Epithelial cell of esophagus (primary cell): ENCODE measurements around the gene SSTR1.
"Not testable (repeated sequence)": the region's sequence is repeated elsewhere in the genome, so short reads cannot be mapped to it uniquely, and the experiment has no call there.

Experiments
- DNase-seq: peaks from one replicate; pipeline ENCODE4 v3.0.0; 2010; ENCODE audit warnings: low read depth
- H3K4me3 ChIP-seq: 2 replicates; pipeline ENCODE4 v1.5.1; 2011; ENCODE audit warnings: mild to moderate bottlenecking, low read length, control low read depth
- TF ChIP-seq, protein P1 (sequence below): IDR thresholded peaks from 2 replicates; pipeline ENCODE4 v1.5.1; 2011; ENCODE audit warnings: low read depth, mild to moderate bottlenecking, low read length, control low read depth, inconsistent platforms; ENCODE audit not compliant: insufficient read depth; ENCODE audit errors: missing control alignments

SSTR1 gene

DNA sequence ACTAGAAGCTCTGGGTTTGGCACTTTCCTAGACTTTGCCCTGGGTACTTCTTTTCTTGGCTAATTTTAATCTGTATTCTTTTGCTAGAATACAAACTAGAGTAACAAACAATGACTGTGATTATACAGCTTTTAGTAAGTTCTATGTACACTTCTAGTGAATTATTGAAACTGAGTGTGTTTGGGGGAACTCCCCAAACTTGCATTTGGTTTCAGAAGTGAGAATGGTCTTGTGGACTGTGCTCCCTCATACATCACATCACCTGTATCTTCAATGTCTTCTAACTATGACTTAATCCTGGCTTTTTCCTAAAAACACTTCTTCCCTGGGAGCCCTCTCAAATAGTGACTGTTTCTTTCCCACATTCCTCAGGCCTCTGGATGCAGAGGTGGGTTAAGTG lies 23.6 kb upstream of the SSTR1 start:
- TF ChIP-seq, protein P1, sequence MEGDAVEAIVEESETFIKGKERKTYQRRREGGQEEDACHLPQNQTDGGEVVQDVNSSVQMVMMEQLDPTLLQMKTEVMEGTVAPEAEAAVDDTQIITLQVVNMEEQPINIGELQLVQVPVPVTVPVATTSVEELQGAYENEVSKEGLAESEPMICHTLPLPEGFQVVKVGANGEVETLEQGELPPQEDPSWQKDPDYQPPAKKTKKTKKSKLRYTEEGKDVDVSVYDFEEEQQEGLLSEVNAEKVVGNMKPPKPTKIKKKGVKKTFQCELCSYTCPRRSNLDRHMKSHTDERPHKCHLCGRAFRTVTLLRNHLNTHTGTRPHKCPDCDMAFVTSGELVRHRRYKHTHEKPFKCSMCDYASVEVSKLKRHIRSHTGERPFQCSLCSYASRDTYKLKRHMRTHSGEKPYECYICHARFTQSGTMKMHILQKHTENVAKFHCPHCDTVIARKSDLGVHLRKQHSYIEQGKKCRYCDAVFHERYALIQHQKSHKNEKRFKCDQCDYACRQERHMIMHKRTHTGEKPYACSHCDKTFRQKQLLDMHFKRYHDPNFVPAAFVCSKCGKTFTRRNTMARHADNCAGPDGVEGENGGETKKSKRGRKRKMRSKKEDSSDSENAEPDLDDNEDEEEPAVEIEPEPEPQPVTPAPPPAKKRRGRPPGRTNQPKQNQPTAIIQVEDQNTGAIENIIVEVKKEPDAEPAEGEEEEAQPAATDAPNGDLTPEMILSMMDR: no peak
- H3K4me3 ChIP-seq: no peak overlapping the region
- DNase-seq: no peak

DNA sequence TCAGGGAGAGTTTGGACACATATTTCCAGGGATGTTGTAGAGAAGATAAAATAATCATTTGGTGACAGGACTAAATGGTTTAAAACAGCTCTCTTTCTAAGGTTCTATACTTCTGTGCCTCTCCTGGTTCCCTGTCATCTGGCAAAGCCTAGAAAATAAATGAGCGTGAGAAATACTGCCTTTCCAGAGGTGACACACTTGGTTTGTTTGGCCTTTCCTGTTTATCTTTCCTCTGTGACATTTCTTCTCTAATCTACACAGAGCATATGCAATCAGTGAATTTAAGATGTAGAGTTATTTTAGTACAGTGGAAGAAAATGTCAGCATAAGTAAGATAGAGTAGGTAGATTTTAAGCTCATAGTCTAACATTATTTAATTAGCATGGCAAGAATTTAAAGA lies 22.0 kb upstream of the SSTR1 start:
- no peak for DNase-seq
- no peak overlapping the region for H3K4me3 ChIP-seq
- TF ChIP-seq, protein P1: no peak

DNA sequence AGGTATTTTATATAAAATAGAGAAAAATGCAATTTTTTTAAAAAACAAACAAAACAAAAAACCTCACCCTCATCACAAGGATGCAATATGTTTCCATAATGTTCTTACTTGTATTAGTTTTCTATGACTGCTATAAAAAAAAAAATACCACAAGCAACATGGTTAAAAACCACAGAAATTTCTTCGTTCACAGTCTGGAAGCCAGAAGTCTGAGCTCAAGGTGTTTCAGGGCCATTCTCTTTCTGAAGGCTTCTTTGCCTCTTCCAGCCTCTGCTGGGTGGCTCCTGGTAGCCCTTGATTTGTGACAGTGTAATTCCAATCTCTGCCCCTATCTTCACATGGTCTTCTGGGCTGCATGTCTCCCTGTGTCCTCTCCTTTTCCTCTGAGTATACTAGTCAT lies 21.5 kb upstream of the SSTR1 start:
- TF ChIP-seq, protein P1: no peak
- H3K4me3 ChIP-seq: no peak overlapping the region
- DNase-seq: no peak

DNA sequence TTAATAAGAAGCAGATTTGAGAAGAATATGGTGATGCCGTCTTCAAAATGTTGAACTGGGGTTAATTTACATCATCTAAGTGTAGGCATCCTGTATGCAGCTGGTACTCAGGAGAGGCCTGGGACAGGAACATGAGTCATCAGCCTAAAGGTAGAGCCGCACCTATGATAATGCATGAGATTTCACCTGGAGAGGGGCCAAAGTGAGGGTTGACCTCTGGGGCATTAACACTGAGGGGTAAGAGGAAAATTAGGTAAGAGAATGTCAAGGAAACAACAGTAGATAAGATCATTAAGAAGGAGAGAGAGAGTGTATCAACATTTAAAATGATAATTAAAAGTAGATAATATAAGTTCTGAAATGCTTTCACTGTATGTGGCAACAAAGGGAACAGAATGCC lies 20.2 kb upstream of the SSTR1 start:
- DNase-seq: peak; percentile 7
- no peak overlapping the region for H3K4me3 ChIP-seq
- TF ChIP-seq, protein P1: no peak

DNA sequence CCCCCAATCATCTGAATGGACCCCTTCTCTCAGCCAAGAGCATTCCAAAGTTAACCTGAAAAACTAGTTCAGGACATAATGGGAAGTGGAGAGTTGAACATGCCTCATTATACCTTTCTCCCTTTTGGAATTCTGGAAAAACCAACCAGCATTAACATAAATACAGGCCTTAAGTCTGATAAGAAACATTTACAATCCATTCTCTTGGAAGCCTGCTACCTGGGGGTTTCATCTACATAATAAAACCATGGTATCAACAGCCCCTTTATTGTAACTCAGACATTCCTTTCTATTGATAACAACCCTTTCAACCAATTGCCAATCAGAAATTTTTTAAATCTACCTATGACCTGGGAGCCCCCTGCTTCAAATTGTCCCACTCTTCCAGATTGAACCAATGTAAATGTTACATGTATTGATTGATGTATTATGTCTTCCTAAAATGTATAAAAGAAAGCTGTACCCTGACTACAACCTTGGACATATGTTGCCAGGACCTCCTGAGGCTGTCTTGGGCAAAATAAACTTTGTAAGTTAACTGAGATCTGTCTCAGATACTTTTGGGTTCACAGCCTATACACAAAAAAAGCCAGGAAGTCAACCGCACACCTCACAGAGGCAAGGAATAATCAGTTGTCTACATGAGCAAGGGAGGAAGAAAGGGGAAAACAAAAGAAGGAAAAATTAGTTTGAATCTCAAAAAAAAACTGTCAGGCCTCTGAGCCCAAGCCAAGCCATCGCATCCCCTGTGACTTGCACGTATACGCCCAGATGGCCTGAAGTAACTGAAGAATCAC lies 17.6 kb upstream of the SSTR1 start:
- TF ChIP-seq, protein P1: no peak
- DNase-seq: no peak
- H3K4me3 ChIP-seq: no peak overlapping the region

DNA sequence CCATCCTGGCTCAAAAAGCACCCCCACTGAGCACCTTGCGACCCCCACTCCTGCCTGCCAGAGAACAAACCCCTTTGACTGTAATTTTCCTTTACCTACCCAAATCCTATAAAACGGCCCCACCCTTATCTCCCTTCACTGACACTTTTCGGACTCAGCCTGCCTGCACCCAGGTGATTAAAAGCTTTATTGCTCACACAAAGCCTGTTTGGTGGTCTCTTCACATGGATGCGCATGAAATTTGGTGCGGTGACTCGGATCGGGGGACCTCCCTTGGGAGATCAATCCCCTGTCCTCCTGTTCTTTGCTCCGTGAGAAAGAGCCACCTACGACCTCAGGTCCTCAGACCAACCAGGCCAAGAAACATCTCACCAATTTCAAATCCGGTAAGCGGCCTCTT lies 16.9 kb upstream of the SSTR1 start:
- not testable (repeated sequence) for H3K4me3 ChIP-seq, DNase-seq

DNA sequence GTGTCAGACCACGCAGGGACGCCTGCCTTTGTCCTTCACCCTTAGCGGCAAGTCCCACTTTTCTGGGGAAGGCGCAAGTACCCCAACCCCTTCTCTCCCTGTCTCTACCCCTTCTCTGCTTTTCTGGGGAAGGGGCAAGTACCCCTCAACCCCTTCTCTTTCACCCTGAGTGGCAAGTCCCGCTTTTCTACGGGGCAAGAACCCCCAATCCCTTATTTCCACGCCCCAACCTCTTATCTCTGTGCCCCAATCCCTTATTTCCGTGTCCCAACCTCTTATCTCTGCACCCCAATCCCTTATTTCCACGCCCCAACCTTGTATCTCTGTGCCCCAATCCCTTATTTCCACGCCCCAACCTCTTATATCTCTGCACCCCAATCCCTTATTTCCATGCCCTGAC lies 16.2 kb upstream of the SSTR1 start:
- DNase-seq, H3K4me3 ChIP-seq: not testable (repeated sequence)

DNA sequence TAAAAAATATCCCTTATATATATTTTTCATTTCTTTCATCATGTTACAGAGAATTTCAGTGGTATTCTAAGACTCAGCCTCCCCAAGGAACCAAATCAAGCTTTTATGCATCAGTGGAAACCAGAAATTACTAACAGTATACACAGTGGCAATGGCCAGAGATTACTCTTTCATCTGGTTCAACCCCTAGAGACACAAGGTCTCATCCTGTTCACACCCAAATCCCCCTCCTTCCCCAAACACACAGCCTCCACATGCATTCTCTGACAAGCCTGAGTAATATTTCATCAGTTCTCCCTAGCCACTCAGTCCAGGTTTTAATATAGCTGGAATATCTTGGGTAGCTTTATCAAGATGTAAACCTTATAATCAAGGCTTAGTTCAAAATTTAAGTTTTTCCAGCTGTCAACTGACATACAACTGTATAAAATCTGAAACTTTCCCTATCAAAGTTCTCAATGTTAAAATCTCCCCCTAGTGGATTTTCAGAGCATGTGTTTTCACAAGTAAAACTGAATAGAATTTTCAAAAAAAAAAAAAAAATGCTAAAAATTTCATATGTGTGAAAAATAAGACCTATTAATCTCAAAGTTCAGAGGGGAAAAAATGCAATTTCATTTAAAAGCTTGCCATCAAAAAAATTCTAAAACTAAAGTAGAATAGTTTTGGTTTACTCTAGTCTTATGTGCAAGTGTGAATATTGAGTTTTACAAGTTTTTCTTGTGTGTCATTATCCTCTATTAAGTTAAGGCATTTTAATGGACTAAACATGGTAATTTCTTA lies 10.5 kb upstream of the SSTR1 start:
- TF ChIP-seq, protein P1: peak; percentile 39
- H3K4me3 ChIP-seq: no peak overlapping the region
- DNase-seq: no peak
